ENCODE results near the gene ELAVL1. TPM values are rescaled to one million over a fixed set of nuclear protein-coding genes. Genes with fewer than 3 reads are reported as not detected.
A peak's percentile ranks its signal among the peaks of the same experiment; 100 is the strongest.
"Not testable (repeated sequence)": the region's sequence is repeated elsewhere in the genome, so short reads cannot be mapped to it uniquely, and the experiment has no call there.

ELAVL1 gene
- total RNA-seq, 8 experiments from 2014 or later, result 22.4 to 86.2 (median 31.9) TPM

DNA sequence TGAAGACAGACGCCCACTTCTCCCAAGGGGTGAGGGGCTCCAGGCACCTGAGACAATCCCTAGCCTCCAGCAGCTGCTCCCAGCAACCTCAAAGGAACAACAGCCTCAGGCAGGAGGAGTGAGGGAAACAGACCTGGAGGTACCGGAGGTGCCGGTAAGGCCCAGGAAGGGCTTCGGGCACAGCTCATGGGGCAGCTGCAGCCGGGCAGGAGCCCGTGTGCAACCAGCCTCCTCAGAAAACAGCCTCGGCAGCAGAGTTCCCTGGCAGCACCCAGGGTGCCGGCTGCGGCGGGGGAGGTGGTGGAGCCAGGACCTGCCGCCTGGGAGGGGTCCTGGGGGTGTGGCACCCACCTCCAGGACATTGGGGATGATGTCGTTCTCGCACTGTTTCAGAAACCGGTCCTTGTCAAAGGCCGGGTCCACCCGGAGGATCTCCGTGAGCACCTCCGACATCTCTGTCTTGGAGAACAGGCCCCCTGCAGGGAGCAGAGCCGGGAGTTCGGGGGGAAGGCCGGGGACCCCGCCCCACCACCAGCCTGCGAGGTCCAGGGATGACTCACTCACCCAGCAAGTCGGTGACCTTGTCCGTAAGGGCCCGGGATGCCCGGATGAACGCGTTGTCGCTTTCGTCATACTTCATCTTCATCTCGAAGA is 73.0 kb downstream of the ELAVL1 start:
- no peak overlapping the region for H3K4me3 ChIP-seq
- peaks cover 0 to 9% of the 10 kb centered on the region in 2 donors for H3K4me1 ChIP-seq (replicated peaks in 1 of 2)
- no peak overlapping the region for H3K27ac ChIP-seq
- 80 to 100% (median 96%) methylated on average over 1 to 5 of the region's 32 CpGs; no CpG with 5 or more reads in 7 of the 10 experiments for WGBS, 10 experiments
- no peak for ATAC-seq (replicated peaks in 6 of 8)
- in situ Hi-C loops (cut with MboI; ENCODE audit: low pct_unique_long_range_greater_than_20kb in 2 of 9, low sequenced_read_pairs in 9 of 9, unreplicated experiment in 9 of 9), result loop anchor here in 1 of 9 experiments (25.0 kb wide), 1 partner anchor 305 kb away; no protein-coding TSS in a partner anchor

DNA sequence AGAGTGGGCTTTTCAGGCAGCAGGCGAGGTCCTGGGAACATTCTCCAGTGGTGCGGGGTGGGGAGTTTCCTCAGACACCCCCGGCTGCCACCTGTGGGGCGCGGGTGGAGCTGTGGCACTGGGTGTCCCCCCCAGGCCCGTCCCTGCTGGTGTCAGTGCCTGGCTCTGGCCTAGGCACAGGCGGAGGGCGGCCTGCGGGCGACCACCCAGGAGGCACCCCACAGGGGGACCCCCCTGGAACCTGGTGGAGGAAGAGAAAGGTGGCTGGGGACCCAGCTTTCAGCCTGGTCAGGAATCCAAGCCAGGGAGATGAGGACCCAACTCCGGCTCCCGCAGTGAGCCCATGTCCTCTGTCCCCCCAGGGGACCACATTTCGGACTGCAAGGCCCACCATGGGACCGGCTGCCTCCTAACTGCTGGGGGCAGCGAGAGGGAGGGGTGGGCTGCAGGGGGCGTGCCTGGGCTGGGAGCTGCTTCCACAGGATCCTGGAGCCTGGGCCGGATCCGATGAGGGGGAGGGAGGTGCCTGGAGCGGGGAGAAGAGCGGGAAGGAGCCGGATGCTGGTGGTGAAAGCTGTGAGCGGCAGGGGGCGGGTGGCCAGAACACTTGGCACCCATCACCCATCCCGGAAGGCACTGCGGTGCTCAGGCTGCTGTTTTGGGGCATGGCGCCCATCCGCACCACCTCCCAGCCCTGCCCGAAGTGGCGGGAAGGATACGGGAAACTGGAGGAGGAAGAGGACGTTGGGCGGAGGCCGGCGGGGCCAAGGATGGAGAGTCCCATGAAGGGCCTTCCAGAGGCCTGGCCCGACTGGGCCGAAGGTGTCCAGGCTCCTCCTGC is 74.0 kb downstream of the ELAVL1 start:
- Histone ChIP-seq H3K4me1 (replicated peaks in 1 of 2) (peaks cover 6 to 13% of the 10 kb centered on the region in 2 donors), H3K27ac (no peak overlapping the region), H3K4me3 (no peak overlapping the region)
- 93 to 96% methylated on average over 6 to 8 of the region's 36 CpGs; no CpG with 5 or more reads in 8 of the 10 experiments for WGBS, 10 experiments
- in situ Hi-C loops (cut with MboI; ENCODE audit: low pct_unique_long_range_greater_than_20kb in 2 of 9, low sequenced_read_pairs in 9 of 9, unreplicated experiment in 9 of 9), result loop anchor here in 1 of 9 experiments (25.0 kb wide), 1 partner anchor 306 kb away; no protein-coding TSS in a partner anchor
- ATAC-seq (replicated peaks in 6 of 8), result no peak

- in situ Hi-C loops (cut with MboI; ENCODE audit: low pct_unique_long_range_greater_than_20kb in 2 of 9, low sequenced_read_pairs in 9 of 9, unreplicated experiment in 9 of 9), result loop anchor here in 1 of 9 experiments (25.0 kb wide), 1 partner anchor 307 kb away; no protein-coding TSS in a partner anchor
- no peak overlapping the region for H3K27ac ChIP-seq
- H3K4me3 ChIP-seq, result no peak overlapping the region
- peaks cover 8 to 16% of the 10 kb centered on the region in 2 donors for H3K4me1 ChIP-seq (replicated peaks in 1 of 2)
- WGBS, 10 experiments, result 75 to 100% (median 88%) methylated on average over 1 to 6 of the region's 7 CpGs; no CpG with 5 or more reads in 6 of the 10 experiments
- no peak for ATAC-seq (replicated peaks in 6 of 8)
These were observed 74.7 kb downstream of the ELAVL1 start for GRCh38 chr19:7930765-7931164.

GRCh38 chr19:7930030-7930429 is 75.4 kb downstream of the ELAVL1 start:
- WGBS, 10 experiments, result 80 to 100% (median 91%) methylated on average over 2 to 3 of the region's 11 CpGs; no CpG with 5 or more reads in 6 of the 10 experiments
- in situ Hi-C loops (cut with MboI; ENCODE audit: low pct_unique_long_range_greater_than_20kb in 2 of 9, low sequenced_read_pairs in 9 of 9, unreplicated experiment in 9 of 9), result loop anchor here in 1 of 9 experiments (25.0 kb wide), 1 partner anchor 307 kb away; no protein-coding TSS in a partner anchor
- not testable (repeated sequence) for H3K4me3 ChIP-seq; H3K27ac ChIP-seq; ATAC-seq (replicated peaks in 6 of 8)
- peaks cover 8 to 16% of the 10 kb centered on the region in 2 donors for H3K4me1 ChIP-seq (replicated peaks in 1 of 2)

DNA sequence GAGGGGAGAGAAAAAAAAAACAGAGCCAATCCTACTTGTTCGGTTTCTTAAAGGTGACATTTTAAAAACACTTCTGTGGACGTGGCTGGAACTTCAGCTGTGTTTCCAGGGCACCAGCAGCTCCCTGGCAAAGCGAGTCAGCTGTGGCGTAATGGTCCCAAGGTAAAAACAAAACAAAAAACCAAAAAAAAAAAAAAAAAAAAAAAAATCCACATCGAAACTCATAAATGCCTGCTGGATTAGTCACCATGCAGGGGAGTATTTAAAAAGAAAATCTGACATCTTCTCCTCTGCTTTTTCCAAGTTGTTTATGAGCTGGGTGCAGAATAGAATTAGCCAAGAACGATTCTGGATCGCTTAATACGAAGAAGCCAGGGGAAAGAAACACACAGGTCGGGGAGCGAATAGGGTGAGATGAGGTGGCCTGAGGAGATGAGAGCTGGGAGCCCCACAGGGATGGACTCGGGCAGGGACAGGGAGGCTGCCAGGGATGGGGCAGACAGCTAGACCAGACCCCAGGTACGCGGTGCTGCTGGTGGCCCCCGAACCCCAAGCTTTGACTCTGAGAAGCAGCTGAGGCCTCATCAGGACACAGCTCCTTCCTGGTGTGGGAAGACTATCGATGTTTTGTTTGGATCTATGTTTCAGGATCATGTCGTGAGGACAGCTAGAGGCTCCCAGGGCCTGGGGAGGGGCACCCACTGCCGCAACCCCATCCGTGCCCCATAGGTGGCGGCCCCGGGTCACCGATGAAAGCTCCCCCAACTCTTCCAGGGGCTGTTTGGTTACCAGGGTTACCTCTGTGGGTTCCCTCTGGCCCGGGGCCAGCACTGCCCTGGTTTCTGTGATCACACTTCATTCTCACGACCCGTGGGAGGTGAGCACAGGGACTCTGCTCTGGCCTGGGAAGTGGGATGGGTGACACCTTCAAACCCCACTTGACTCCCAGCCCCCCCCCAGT is 76.4 kb downstream of the ELAVL1 start:
- WGBS, 10 experiments, result 5 to 85% (median 74%) methylated on average over 5 to 13 of the region's 24 CpGs
- in situ Hi-C loops (cut with MboI; ENCODE audit: low pct_unique_long_range_greater_than_20kb in 2 of 9, low sequenced_read_pairs in 9 of 9, unreplicated experiment in 9 of 9), result loop anchor here in 1 of 9 experiments (25.0 kb wide), 1 partner anchor 308 kb away; no protein-coding TSS in a partner anchor
- peak in 3 of 8 experiments; percentile 6 to 28 (median 15) for ATAC-seq (replicated peaks in 6 of 8)
- no peak overlapping the region for H3K4me3 ChIP-seq
- H3K4me1 ChIP-seq (replicated peaks in 1 of 2), result peaks cover 8 to 18% of the 10 kb centered on the region in 2 donors
- peak overlapping the region in 1 of 2 donors; percentile 40 for H3K27ac ChIP-seq

GRCh38 chr19:7928334-7928706 is 77.1 kb downstream of the ELAVL1 start:
- peak in 1 of 8 experiments; percentile 3 for ATAC-seq (replicated peaks in 6 of 8)
- peaks cover 8 to 18% of the 10 kb centered on the region in 2 donors for H3K4me1 ChIP-seq (replicated peaks in 1 of 2)
- in situ Hi-C loops (cut with MboI; ENCODE audit: low pct_unique_long_range_greater_than_20kb in 2 of 9, low sequenced_read_pairs in 9 of 9, unreplicated experiment in 9 of 9), result loop anchor here in 1 of 9 experiments (25.0 kb wide), 1 partner anchor 309 kb away; no protein-coding TSS in a partner anchor

GRCh38 chr19:7927605-7928333 is 77.7 kb downstream of the ELAVL1 start:
- H3K4me1 ChIP-seq (replicated peaks in 1 of 2), result peaks cover 8 to 18% of the 10 kb centered on the region in 2 donors
- no peak for ATAC-seq (replicated peaks in 6 of 8)
- in situ Hi-C loops (cut with MboI; ENCODE audit: low pct_unique_long_range_greater_than_20kb in 2 of 9, low sequenced_read_pairs in 9 of 9, unreplicated experiment in 9 of 9), result loop anchor here in 1 of 9 experiments (25.0 kb wide), 1 partner anchor 310 kb away; no protein-coding TSS in a partner anchor
- H3K27ac ChIP-seq, result no peak overlapping the region
- 89 to 92% (median 90%) methylated on average over 2 to 13 of the region's 23 CpGs; no CpG with 5 or more reads in 6 of the 10 experiments for WGBS, 10 experiments
- H3K4me3 ChIP-seq, result no peak overlapping the region

More at GRCh38 chr19:7928334-7928706, 77.1 kb downstream of the ELAVL1 start:
- Histone ChIP-seq H3K27ac (no peak overlapping the region), H3K4me3 (no peak overlapping the region)
- WGBS, 10 experiments, result 34 to 100% (median 91%) methylated on average over 1 to 9 of the region's 9 CpGs; no CpG with 5 or more reads in 3 of the 10 experiments

GRCh38 chr19:7926727-7927604 is 78.5 kb downstream of the ELAVL1 start:
- no peak for ATAC-seq (replicated peaks in 6 of 8)
- peak overlapping the region in 2 of 5 donors; percentile 77 to 79 for H3K4me3 ChIP-seq
- H3K27ac ChIP-seq, result no peak overlapping the region
- peaks cover 9 to 18% of the 10 kb centered on the region in 2 donors for H3K4me1 ChIP-seq (replicated peaks in 1 of 2)
- in situ Hi-C loops (cut with MboI; ENCODE audit: low pct_unique_long_range_greater_than_20kb in 2 of 9, low sequenced_read_pairs in 9 of 9, unreplicated experiment in 9 of 9), result loop anchor here in 1 of 9 experiments (25.0 kb wide), 1 partner anchor 310 kb away; no protein-coding TSS in a partner anchor
- WGBS, 10 experiments, result 73 to 96% (median 75%) methylated on average over 2 to 5 of the region's 32 CpGs; no CpG with 5 or more reads in 6 of the 10 experiments

GRCh38 chr19:7926021-7926726 is 79.3 kb downstream of the ELAVL1 start, which contains the start of gene CTXN1:
CTXN1 (minus strand) TSS chr19:7926135; CDS start chr19:7925538, 597 bp downstream.
- in situ Hi-C loops (cut with MboI; ENCODE audit: low pct_unique_long_range_greater_than_20kb in 2 of 9, low sequenced_read_pairs in 9 of 9, unreplicated experiment in 9 of 9), result loop anchor here in 1 of 9 experiments (25.0 kb wide), 1 partner anchor 311 kb away; no protein-coding TSS in a partner anchor
- peak; percentile 47 to 64 (median 55) for ATAC-seq (replicated peaks in 6 of 8)
- H3K4me1 ChIP-seq (replicated peaks in 1 of 2), result peaks cover 16 to 25% of the 10 kb centered on the region in 2 donors

More at GRCh38 chr19:7926021-7926726, 79.3 kb downstream of the ELAVL1 start, which contains the start of gene CTXN1:
- WGBS, 10 experiments, result 0 to 30% (median 3%) methylated on average over 1 to 6 of the region's 65 CpGs; no CpG with 5 or more reads in 6 of the 10 experiments
- Histone ChIP-seq H3K27ac (peak within 1 kb of the TSS; percentile 79 to 81), H3K4me3 (peak within 1 kb of the TSS; percentile 64 to 79 (median 71))
